Thoracic aorta (tissue), 2 donors: ENCODE data around the gene SGCE. TPM values are rescaled to one million over a fixed set of nuclear protein-coding genes. Genes with fewer than 3 reads are reported as not detected.

Experiments
- ATAC-seq: fragments of 150-250 bp; one replicate; pipeline ENCODE4 v1.8.0; 2017; ENCODE audit warnings: low read depth; ENCODE audit not compliant: insufficient number of reproducible peaks, low FRiP score
- DNase-seq: peaks from one replicate; pipeline ENCODE4 v3.0.0-alpha.2; 2020; ENCODE audit warnings: low spot score
- H3K27ac ChIP-seq, 2 donors: fragments of 200-600 bp; sonication (generic); 1 replicate in 1 of 2; 2 replicates in 1 of 2; pipeline ENCODE4 v1.5.1; 2016; ENCODE audit warnings: mild to moderate bottlenecking in 2 of 2, moderate library complexity in 2 of 2
- H3K27me3 ChIP-seq: fragments of 200-600 bp; sonication (generic); replicated peaks from 2 replicates; pipeline ENCODE4 v1.6.0; 2016; ENCODE audit warnings: mild to moderate bottlenecking; ENCODE audit not compliant: insufficient read depth
- H3K36me3 ChIP-seq: fragments of 200-600 bp; sonication (generic); one replicate; pipeline ENCODE4 v1.5.1; 2016
- H3K4me1 ChIP-seq, 2 donors: fragments of 200-600 bp; sonication (generic); 1 replicate in 1 of 2; 2 replicates in 1 of 2; pipeline versions ENCODE4 v1.5.1 to v1.6.0; 2016; ENCODE audit warnings: low read depth in 2 of 2, mild to moderate bottlenecking in 1 of 2; ENCODE audit not compliant: control insufficient read depth in 1 of 2
- H3K4me3 ChIP-seq: fragments of 200-600 bp; sonication (generic); 2 replicates; pipeline ENCODE4 v1.5.1; 2016; ENCODE audit warnings: mild to moderate bottlenecking
- H3K9me3 ChIP-seq: fragments of 200-600 bp; sonication (generic); 2 replicates; pipeline ENCODE4 v1.5.1; 2016
- CTCF ChIP-seq: fragments of 200-600 bp; sonication (generic); IDR thresholded peaks from one replicate; pipeline ENCODE4 v1.5.1; 2019; ENCODE audit warnings: antibody characterized with exemption
- total RNA-seq, 2 donors: library from RNA; depleted of rRNA; stranded (reverse); fragments of >200 nt; gene quantifications; one replicate each; pipeline versions ENCODE4 v1.1.0 to v1.2.3, GENCODE V29; 2016

The SGCE gene
- total RNA-seq, 2 donors from 2014 or later = 106 to 131 TPM

- no peak for TF ChIP-seq CTCF
- Histone ChIP-seq H3K27ac (no peak overlapping the region), H3K4me3 (no peak overlapping the region), H3K9me3 (no peaks in the 10 kb centered on the region), H3K36me3 (peaks cover 4% of the 10 kb centered on the region), H3K4me1 (no peaks in the 10 kb centered on the region), H3K27me3 (no peaks in the 10 kb centered on the region)
- ATAC-seq = no peak
- no peak for DNase-seq
Measured at GRCh38 chr7:94595717-94596116, 60.2 kb downstream of the SGCE start.

- no peak for TF ChIP-seq CTCF
- Histone ChIP-seq H3K36me3 (peaks cover 4% of the 10 kb centered on the region), H3K27ac (no peak overlapping the region), H3K27me3 (no peaks in the 10 kb centered on the region), H3K4me1 (no peaks in the 10 kb centered on the region), H3K9me3 (no peaks in the 10 kb centered on the region), H3K4me3 (no peak overlapping the region)
- no peak for ATAC-seq
- DNase-seq = no peak
Measured at GRCh38 chr7:94594882-94595281, 61.1 kb downstream of the SGCE start.

GRCh38 chr7:94591176-94591575 is 64.8 kb downstream of the SGCE start:
- Histone ChIP-seq H3K4me1 (no peaks in the 10 kb centered on the region), H3K4me3 (no peak overlapping the region), H3K9me3 (no peaks in the 10 kb centered on the region), H3K27me3 (no peaks in the 10 kb centered on the region), H3K27ac (no peak overlapping the region), H3K36me3 (no peaks in the 10 kb centered on the region)
- TF ChIP-seq CTCF = no peak
- no peak for DNase-seq
- no peak for ATAC-seq

- Histone ChIP-seq H3K4me3 (no peak overlapping the region), H3K4me1 (no peaks in the 10 kb centered on the region), H3K27ac (no peak overlapping the region), H3K9me3 (no peaks in the 10 kb centered on the region), H3K36me3 (no peaks in the 10 kb centered on the region), H3K27me3 (no peaks in the 10 kb centered on the region)
- TF ChIP-seq CTCF = no peak
- no peak for DNase-seq
- no peak for ATAC-seq
Measured at GRCh38 chr7:94590526-94591162, 65.3 kb downstream of the SGCE start.

- Histone ChIP-seq H3K27ac (no peak overlapping the region), H3K27me3 (no peaks in the 10 kb centered on the region), H3K9me3 (no peaks in the 10 kb centered on the region), H3K4me1 (no peaks in the 10 kb centered on the region), H3K4me3 (no peak overlapping the region), H3K36me3 (no peaks in the 10 kb centered on the region)
- DNase-seq (no peak), ATAC-seq (no peak)
- TF ChIP-seq CTCF = no peak
Measured at GRCh38 chr7:94588075-94588474, 67.9 kb downstream of the SGCE start.
